Hepatocyte (in vitro differentiated cells): ENCODE data around the gene CSRP1. TPM values are rescaled to one million over a fixed set of nuclear protein-coding genes. Genes with fewer than 3 reads are reported as not detected.
A peak's percentile ranks its signal among the peaks of the same experiment; 100 is the strongest.

Experiments
- DNase-seq: peaks from one replicate; pipeline ENCODE4 v3.0.0-alpha.2; 2016; ENCODE audit warnings: low spot score
- H2AFZ ChIP-seq: fragments of 200-600 bp; sonication (generic); 2 replicates; pipeline ENCODE4 v1.6.0; 2016; ENCODE audit warnings: antibody characterized with exemption, mild to moderate bottlenecking
- H3K27ac ChIP-seq: fragments of 200-600 bp; sonication (generic); 2 replicates; pipeline ENCODE4 v1.5.1; 2016; ENCODE audit warnings: mild to moderate bottlenecking
- H3K27me3 ChIP-seq: fragments of 200-600 bp; sonication (generic); 2 replicates; pipeline ENCODE4 v1.6.1; 2016
- H3K36me3 ChIP-seq: fragments of 200-600 bp; sonication (generic); replicated peaks from 2 replicates; pipeline ENCODE4 v1.5.1; 2016; ENCODE audit warnings: low read depth; ENCODE audit not compliant: insufficient read depth
- H3K4me1 ChIP-seq: fragments of 200-600 bp; sonication (generic); 2 replicates; pipeline ENCODE4 v1.5.1; 2016; ENCODE audit warnings: mild to moderate bottlenecking, moderate library complexity; ENCODE audit not compliant: insufficient read depth
- H3K4me2 ChIP-seq: fragments of 200-600 bp; sonication (generic); 2 replicates; pipeline ENCODE4 v1.6.0; 2016
- H3K4me3 ChIP-seq: fragments of 200-600 bp; sonication (generic); 2 replicates; pipeline ENCODE4 v1.5.1; 2016; ENCODE audit warnings: mild to moderate bottlenecking
- H3K79me2 ChIP-seq: fragments of 200-600 bp; sonication (generic); 2 replicates; pipeline ENCODE4 v1.6.0; 2017; ENCODE audit warnings: mild to moderate bottlenecking
- H3K9me2 ChIP-seq: fragments of 200-600 bp; sonication (generic); replicated peaks from 2 replicates; pipeline ENCODE4 v1.6.0; 2017; ENCODE audit warnings: mild to moderate bottlenecking; ENCODE audit not compliant: insufficient read depth
- H3K9me3 ChIP-seq: fragments of 200-600 bp; sonication (generic); 2 replicates; pipeline ENCODE4 v1.5.1; 2016; ENCODE audit warnings: low read depth, mild to moderate bottlenecking
- H4K20me1 ChIP-seq: fragments of 200-600 bp; sonication (generic); 2 replicates; pipeline ENCODE4 v1.6.0; 2016; ENCODE audit warnings: mild to moderate bottlenecking; ENCODE audit not compliant: insufficient read depth, poor library complexity, severe bottlenecking
- EZH2 ChIP-seq: fragments of 200-600 bp; sonication (generic); IDR thresholded peaks from 2 replicates; pipeline ENCODE4 v1.6.1; 2016; ENCODE audit warnings: antibody characterized with exemption, mild to moderate bottlenecking, borderline replicate concordance
- EZH2phosphoT487 ChIP-seq: fragments of 200-600 bp; sonication (generic); IDR thresholded peaks from one replicate; pipeline ENCODE4 v1.6.1; 2018; ENCODE audit warnings: antibody characterized with exemption, mild to moderate bottlenecking, low read depth, moderate library complexity; ENCODE audit not compliant: unreplicated experiment, severe bottlenecking
- WGBS: methylation state at CpG from one replicate; pipeline ENCODE4 v1.1.6; 2016; ENCODE audit warnings: low lambda C conversion rate; ENCODE audit errors: missing lambda C conversion rate; 5-methylcytosine and 5-hydroxymethylcytosine counted together
- polyA plus RNA-seq: library from polyadenylated mRNA; unstranded; fragments of >200 nt; fragmentation: Nextera tagmentation; extraction: Ambion mirVana; gene quantifications from 2 replicates; pipeline ENCODE4 v1.2.1, GENCODE V29; 2016
- total RNA-seq: library from RNA; depleted of rRNA; stranded (reverse); fragments of >200 nt; gene quantifications from 2 replicates; pipeline ENCODE4 v1.2.3, GENCODE V29; 2014
- TF ChIP-seq, protein P1 (sequence below): fragments of 200-600 bp; sonication (generic); IDR thresholded peaks from 2 replicates; pipeline ENCODE4 v1.5.1; 2016; ENCODE audit warnings: antibody characterized with exemption, mild to moderate bottlenecking; ENCODE audit not compliant: poor library complexity

CSRP1 gene
- total and polyA plus RNA-seq, 2 experiments from 2014 or later: 50.9 to 76.0 TPM

GRCh38 chr1:201533836-201534235 lies 26.9 kb upstream of the CSRP1 start:
- Histone ChIP-seq H3K9me3 (no peaks in the 10 kb centered on the region), H3K4me3 (no peak overlapping the region), H3K27me3 (peaks cover 19% of the 10 kb centered on the region), H3K27ac (no peak overlapping the region), H3K4me2 (no peak overlapping the region), H3K36me3 (no peaks in the 10 kb centered on the region), H3K4me1 (peaks cover 12% of the 10 kb centered on the region), H2AFZ (no peak overlapping the region), H4K20me1 (no peaks in the 10 kb centered on the region), H3K9me2 (no peaks in the 10 kb centered on the region), H3K79me2 (no peaks in the 10 kb centered on the region)
- TF ChIP-seq EZH2: no peak
- TF ChIP-seq, protein P1, sequence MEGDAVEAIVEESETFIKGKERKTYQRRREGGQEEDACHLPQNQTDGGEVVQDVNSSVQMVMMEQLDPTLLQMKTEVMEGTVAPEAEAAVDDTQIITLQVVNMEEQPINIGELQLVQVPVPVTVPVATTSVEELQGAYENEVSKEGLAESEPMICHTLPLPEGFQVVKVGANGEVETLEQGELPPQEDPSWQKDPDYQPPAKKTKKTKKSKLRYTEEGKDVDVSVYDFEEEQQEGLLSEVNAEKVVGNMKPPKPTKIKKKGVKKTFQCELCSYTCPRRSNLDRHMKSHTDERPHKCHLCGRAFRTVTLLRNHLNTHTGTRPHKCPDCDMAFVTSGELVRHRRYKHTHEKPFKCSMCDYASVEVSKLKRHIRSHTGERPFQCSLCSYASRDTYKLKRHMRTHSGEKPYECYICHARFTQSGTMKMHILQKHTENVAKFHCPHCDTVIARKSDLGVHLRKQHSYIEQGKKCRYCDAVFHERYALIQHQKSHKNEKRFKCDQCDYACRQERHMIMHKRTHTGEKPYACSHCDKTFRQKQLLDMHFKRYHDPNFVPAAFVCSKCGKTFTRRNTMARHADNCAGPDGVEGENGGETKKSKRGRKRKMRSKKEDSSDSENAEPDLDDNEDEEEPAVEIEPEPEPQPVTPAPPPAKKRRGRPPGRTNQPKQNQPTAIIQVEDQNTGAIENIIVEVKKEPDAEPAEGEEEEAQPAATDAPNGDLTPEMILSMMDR: no peak
- no peak for DNase-seq
- WGBS: 46% methylated on average over 4 of the region's 4 CpGs

DNA sequence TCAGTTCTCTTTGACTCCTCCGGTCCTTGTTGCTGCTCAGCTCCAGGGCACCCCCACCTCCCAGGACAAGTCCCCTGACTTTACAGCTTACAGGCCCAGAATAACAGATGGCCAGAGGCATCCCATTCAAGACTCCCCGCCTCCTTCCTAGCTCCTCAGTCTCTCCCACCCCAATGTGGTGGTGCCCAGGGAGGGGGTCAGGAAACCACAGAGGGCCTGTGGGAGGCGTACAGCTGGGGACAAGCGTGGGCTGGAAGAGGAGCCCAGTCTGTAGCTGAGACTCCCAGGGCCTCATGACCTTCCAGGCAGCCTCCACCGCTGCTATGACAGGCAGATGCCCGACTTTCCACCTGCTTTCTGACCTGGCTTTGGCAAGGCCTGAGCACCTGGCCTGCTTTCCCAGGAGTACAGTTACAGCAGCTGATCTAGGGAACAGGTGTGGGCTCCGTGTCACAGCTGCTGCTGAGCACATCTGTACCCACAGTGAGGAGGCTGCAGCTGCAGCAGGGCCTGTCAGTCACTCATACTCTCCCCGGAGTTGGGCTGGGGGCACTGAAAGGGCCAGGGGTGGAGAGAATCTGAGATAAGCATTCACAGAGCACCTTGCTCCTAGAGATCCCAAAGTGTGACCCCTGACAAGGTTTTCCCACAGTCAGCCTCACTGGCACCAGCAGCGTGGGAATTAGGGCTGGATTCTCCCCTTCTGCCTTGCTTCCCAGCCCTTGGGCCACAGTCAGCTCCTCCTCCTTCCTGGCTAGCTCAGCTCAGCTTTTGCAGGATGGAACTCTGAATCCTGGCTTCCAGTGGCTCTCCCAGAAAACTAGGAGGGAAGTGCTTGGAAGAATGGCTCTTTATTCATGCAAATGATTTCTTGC lies 24.9 kb upstream of the CSRP1 start:
- Histone ChIP-seq H3K9me2 (no peaks in the 10 kb centered on the region), H3K4me3 (no peak overlapping the region), H3K36me3 (no peaks in the 10 kb centered on the region), H3K79me2 (no peaks in the 10 kb centered on the region), H3K4me1 (peaks cover 12% of the 10 kb centered on the region), H4K20me1 (no peaks in the 10 kb centered on the region), H3K9me3 (no peaks in the 10 kb centered on the region), H3K27me3 (peaks cover 1% of the 10 kb centered on the region), H2AFZ (no peak overlapping the region), H3K27ac (peak overlapping the region; percentile 81), H3K4me2 (peak overlapping the region; percentile 34)
- WGBS: 76% methylated on average over 9 of the region's 9 CpGs
- no peak for DNase-seq
- TF ChIP-seq EZH2phosphoT487 (no peak), EZH2 (no peak)
- TF ChIP-seq, protein P1: no peak

GRCh38 chr1:201530741-201531531 lies 24.0 kb upstream of the CSRP1 start:
- TF ChIP-seq, protein P1: peak; percentile 91
- TF ChIP-seq EZH2phosphoT487: no peak
- TF ChIP-seq EZH2: no peak
- no peaks in the 10 kb centered on the region for H3K79me2 ChIP-seq
- H2AFZ ChIP-seq: no peak overlapping the region
- peak overlapping the region; percentile 81 for H3K27ac ChIP-seq
- H4K20me1 ChIP-seq: no peaks in the 10 kb centered on the region
- 43% methylated on average over 26 of the region's 26 CpGs for WGBS
- no peaks in the 10 kb centered on the region for H3K9me2 ChIP-seq
- H3K36me3 ChIP-seq: no peaks in the 10 kb centered on the region
- peak; percentile 90 for DNase-seq
- H3K9me3 ChIP-seq: no peaks in the 10 kb centered on the region
- peak overlapping the region; percentile 34 for H3K4me2 ChIP-seq
- H3K4me3 ChIP-seq: no peak overlapping the region
- H3K27me3 ChIP-seq: no peaks in the 10 kb centered on the region
- H3K4me1 ChIP-seq: peaks cover 12% of the 10 kb centered on the region
